ENCODE data around the gene TUBG1.

TUBG1 gene

GRCh38 chr17:42609182-42609813 is at the start of gene TUBG1, which contains the start of gene RETREG3:
TSS of gene TUBG1 (plus strand) at chr17:42609683. CDS start at chr17:42609738, 55 bp downstream.
TSS of gene RETREG3 (minus strand) at chr17:42609374. CDS start at chr17:42609324, 50 bp downstream.
- H3K4me1 Mint-ChIP-seq, result peaks cover 19% of the 10 kb centered on the region
- H3K36me3 Mint-ChIP-seq (ENCODE audit: low read depth), result peaks cover 25% of the 10 kb centered on the region
- TF ChIP-seq CTCF (IDR thresholded peaks at IDR 0.05; ENCODE audit: unreplicated experiment in 3 of 3), result peak; percentile 17 to 49 (median 28)
- no peaks in the 10 kb centered on the region for H3K27me3 Mint-ChIP-seq (ENCODE audit: low read depth)
- H3K9me3 Mint-ChIP-seq, result no peaks in the 10 kb centered on the region
- peak within 1 kb of the TSS; percentile 99 to 100 (median 100) for H3K4me3 Mint-ChIP-seq
- H3K27ac Mint-ChIP-seq, result peak within 1 kb of the TSS; percentile 74 to 99 (median 88)

DNA sequence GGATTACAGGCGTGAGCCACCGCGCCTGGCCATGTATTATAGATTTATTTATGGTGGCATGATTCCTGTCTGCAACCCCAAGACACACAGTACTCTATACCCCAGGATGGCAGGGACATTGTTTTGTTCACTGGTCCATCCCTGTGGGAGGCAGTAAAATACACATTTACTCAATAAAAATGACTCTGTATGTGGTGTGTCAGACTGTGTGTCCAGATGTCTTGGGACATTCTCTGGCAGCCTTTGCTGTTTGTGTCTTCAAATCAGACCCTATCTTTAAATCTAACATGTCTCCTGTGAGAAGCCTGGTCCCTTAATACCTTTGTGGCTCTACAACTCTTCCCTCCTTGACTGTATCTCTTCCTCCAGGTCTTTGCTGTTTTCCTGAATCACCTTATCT is 49.2 kb upstream of the TUBG1 start:
- peak overlapping the region; percentile 52 to 73 (median 71) for H3K27ac Mint-ChIP-seq

GRCh38 chr17:42561897-42562387 is 47.5 kb upstream of the TUBG1 start, which contains the start of gene COASY:
TSS of gene COASY (plus strand) at chr17:42562148. CDS start at chr17:42562623, 475 bp downstream.
- H3K9me3 Mint-ChIP-seq, result no peaks in the 10 kb centered on the region

More for the DNA sequence above, 49.2 kb upstream of the TUBG1 start:
- Mint-ChIP-seq H3K9me3 (no peaks in the 10 kb centered on the region), H3K4me3 (peak overlapping the region; percentile 76 to 83 (median 81)), H3K4me1 (peaks cover 23% of the 10 kb centered on the region), H3K27me3 (ENCODE audit: low read depth) (no peaks in the 10 kb centered on the region), H3K36me3 (ENCODE audit: low read depth) (no peaks in the 10 kb centered on the region)
- no peak for TF ChIP-seq CTCF (IDR thresholded peaks at IDR 0.05; ENCODE audit: unreplicated experiment in 3 of 3)

DNA sequence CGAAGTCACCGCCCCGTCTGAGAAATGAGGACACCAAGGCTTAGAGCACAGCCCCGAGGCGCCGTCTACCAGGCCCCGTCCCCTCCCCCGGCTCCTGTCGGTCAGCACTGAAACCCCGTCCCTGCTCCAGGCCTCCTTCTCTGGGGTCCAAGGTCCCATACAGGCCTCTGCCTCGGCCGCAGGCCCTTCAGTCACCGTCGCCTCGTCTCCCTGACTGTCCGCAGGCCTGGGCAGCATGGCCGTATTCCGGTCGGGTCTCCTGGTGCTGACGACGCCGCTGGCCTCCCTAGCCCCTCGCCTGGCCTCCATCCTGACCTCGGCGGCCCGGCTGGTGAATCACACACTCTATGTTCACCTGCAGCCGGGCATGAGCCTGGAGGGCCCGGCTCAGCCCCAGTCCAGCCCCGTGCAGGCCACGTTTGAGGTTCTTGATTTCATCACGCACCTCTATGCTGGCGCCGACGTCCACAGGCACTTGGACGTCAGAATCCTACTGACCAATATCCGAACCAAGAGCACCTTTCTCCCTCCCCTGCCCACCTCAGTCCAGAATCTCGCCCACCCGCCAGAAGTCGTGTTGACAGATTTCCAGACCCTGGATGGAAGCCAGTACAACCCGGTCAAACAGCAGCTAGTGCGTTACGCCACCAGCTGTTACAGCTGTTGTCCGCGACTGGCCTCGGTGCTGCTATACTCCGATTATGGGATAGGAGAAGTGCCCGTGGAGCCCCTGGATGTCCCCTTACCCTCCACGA is 46.9 kb upstream of the TUBG1 start:
- H3K9me3 Mint-ChIP-seq, result no peaks in the 10 kb centered on the region
- peak overlapping the region; percentile 90 to 95 (median 92) for H3K4me3 Mint-ChIP-seq
- H3K36me3 Mint-ChIP-seq (ENCODE audit: low read depth), result peaks cover under 1% of the 10 kb centered on the region
- H3K4me1 Mint-ChIP-seq, result peaks cover 13% of the 10 kb centered on the region
- H3K27me3 Mint-ChIP-seq (ENCODE audit: low read depth), result no peaks in the 10 kb centered on the region
- peak overlapping the region; percentile 93 to 99 (median 95) for H3K27ac Mint-ChIP-seq
- no peak for TF ChIP-seq CTCF (IDR thresholded peaks at IDR 0.05; ENCODE audit: unreplicated experiment in 3 of 3)

More at GRCh38 chr17:42561897-42562387, 47.5 kb upstream of the TUBG1 start, which contains the start of gene COASY:
- Mint-ChIP-seq H3K4me3 (peak within 1 kb of the TSS; percentile 90 to 95 (median 92)), H3K27me3 (ENCODE audit: low read depth) (no peaks in the 10 kb centered on the region), H3K4me1 (peaks cover 16% of the 10 kb centered on the region), H3K27ac (peak within 1 kb of the TSS; percentile 93 to 99 (median 95)), H3K36me3 (ENCODE audit: low read depth) (no peaks in the 10 kb centered on the region)
- TF ChIP-seq CTCF (IDR thresholded peaks at IDR 0.05; ENCODE audit: unreplicated experiment in 3 of 3), result no peak

DNA sequence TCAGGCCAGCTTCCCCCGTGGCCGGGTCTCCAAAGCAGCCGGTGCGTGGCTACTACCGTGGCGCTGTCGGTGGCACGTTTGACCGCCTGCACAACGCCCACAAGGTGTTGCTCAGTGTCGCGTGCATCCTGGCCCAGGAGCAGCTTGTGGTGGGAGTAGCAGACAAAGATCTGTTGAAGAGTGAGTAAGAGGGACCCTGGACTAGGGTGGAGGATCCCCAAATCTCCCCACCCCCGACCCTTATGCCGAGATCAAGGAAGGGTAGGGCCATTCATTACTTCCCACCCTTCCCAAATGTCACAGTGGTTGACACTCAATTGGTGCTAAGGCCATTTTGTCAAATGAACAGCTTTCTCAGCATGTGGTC is 46.4 kb upstream of the TUBG1 start:
- Mint-ChIP-seq H3K27ac (peak overlapping the region; percentile 93 to 99 (median 95)), H3K9me3 (no peaks in the 10 kb centered on the region), H3K4me1 (peaks cover 17% of the 10 kb centered on the region), H3K36me3 (ENCODE audit: low read depth) (peaks cover 4% of the 10 kb centered on the region), H3K4me3 (peak overlapping the region; percentile 90 to 95 (median 92)), H3K27me3 (ENCODE audit: low read depth) (no peaks in the 10 kb centered on the region)
- no peak for TF ChIP-seq CTCF (IDR thresholded peaks at IDR 0.05; ENCODE audit: unreplicated experiment in 3 of 3)

Measured in nephron (organoid).